Caki2 (cell line): ENCODE results near the gene NELL1. TPM values are rescaled to one million over a fixed set of nuclear protein-coding genes. Genes with fewer than 3 reads are reported as not detected.

Source experiments
- DNase-seq: peaks from one replicate; pipeline ENCODE4 v3.0.0-alpha.2; 2015; ENCODE audit warnings: low read depth
- in situ Hi-C: cut with HindIII; loops from 2 replicates; pipeline ENCODE4 v1.10.0; 2016; ENCODE audit warnings: low sequenced_read_pairs, low pct_unique_long_range_greater_than_20kb, mixed read lengths
- total RNA-seq: library from RNA; depleted of rRNA; stranded (reverse); fragments of >200 nt; shearing (Covaris generic); gene quantifications from 2 replicates; pipeline ENCODE4 v1.2.3, GENCODE V29; 2014; ENCODE audit warnings: low replicate concordance

The NELL1 gene
- total RNA-seq, 1 experiment from 2014 or later = not detected

- in situ Hi-C loops = no loop called here
- DNase-seq = no peak
Observed at GRCh38 chr11:21316591-21316990, 647.2 kb downstream of the NELL1 start.

- in situ Hi-C loops = no loop called here
- no peak for DNase-seq
Observed at GRCh38 chr11:21321072-21321471, 651.7 kb downstream of the NELL1 start.

- in situ Hi-C loops = no loop called here
- no peak for DNase-seq
Observed at GRCh38 chr11:21321530-21321929, 652.1 kb downstream of the NELL1 start.

- DNase-seq = no peak
- in situ Hi-C loops = no loop called here
Observed at GRCh38 chr11:21323617-21324016, 654.2 kb downstream of the NELL1 start.

- in situ Hi-C loops = no loop called here
Observed at GRCh38 chr11:21343204-21343603, 673.8 kb downstream of the NELL1 start.

GRCh38 chr11:21346361-21346760, 677.0 kb downstream of the NELL1 start:
- in situ Hi-C loops = no loop called here
- no peak for DNase-seq

More at GRCh38 chr11:21343204-21343603, 673.8 kb downstream of the NELL1 start:
- DNase-seq = no peak

GRCh38 chr11:21350613-21351012, 681.2 kb downstream of the NELL1 start:
- DNase-seq = no peak
- in situ Hi-C loops = no loop called here

- no peak for DNase-seq
- in situ Hi-C loops = no loop called here
Observed at GRCh38 chr11:21353425-21353824, 684.0 kb downstream of the NELL1 start.

GRCh38 chr11:21364866-21365624, 695.7 kb downstream of the NELL1 start:
- DNase-seq = no peak
- in situ Hi-C loops = no loop called here

GRCh38 chr11:21369947-21370346, 700.6 kb downstream of the NELL1 start:
- no peak for DNase-seq
- in situ Hi-C loops = no loop called here

- in situ Hi-C loops = no loop called here
Observed at GRCh38 chr11:21371044-21371443, 701.7 kb downstream of the NELL1 start.

GRCh38 chr11:21372672-21373071, 703.3 kb downstream of the NELL1 start:
- in situ Hi-C loops = no loop called here
- DNase-seq = no peak

More at GRCh38 chr11:21371044-21371443, 701.7 kb downstream of the NELL1 start:
- DNase-seq = no peak

- in situ Hi-C loops = no loop called here
- no peak for DNase-seq
Observed at GRCh38 chr11:21374376-21374775, 705.0 kb downstream of the NELL1 start.

- no peak for DNase-seq
- in situ Hi-C loops = no loop called here
Observed at GRCh38 chr11:21385669-21386440, 716.5 kb downstream of the NELL1 start.

GRCh38 chr11:21390430-21390829, 721.0 kb downstream of the NELL1 start:
- in situ Hi-C loops = no loop called here
- no peak for DNase-seq

- no peak for DNase-seq
- in situ Hi-C loops = no loop called here
Observed at GRCh38 chr11:21396342-21397008, 727.1 kb downstream of the NELL1 start.

GRCh38 chr11:21398195-21398594, 728.8 kb downstream of the NELL1 start:
- DNase-seq = no peak
- in situ Hi-C loops = no loop called here

- in situ Hi-C loops = no loop called here
- DNase-seq = no peak
Observed at GRCh38 chr11:21401496-21401895, 732.1 kb downstream of the NELL1 start.

- no peak for DNase-seq
- in situ Hi-C loops = no loop called here
Observed at GRCh38 chr11:21402274-21402673, 732.9 kb downstream of the NELL1 start.
